Measurements from ENCODE around the gene PEX11G. TPM values are rescaled to one million over a fixed set of nuclear protein-coding genes. Genes with fewer than 3 reads are reported as not detected.

PEX11G gene
- total and polyA plus RNA-seq, 9 of the 15 experiments (the other 6 are each of a cell fraction or from before 2014, with no cell fraction given), result 0.07 to 3.2 (median 0.70) TPM; not detected in 1

GRCh38 chr19:7505682-7506384, 17.0 kb upstream of the PEX11G start (continued):
- TF ChIP-seq SAFB2 (IDR thresholded peaks at IDR 0.05; ENCODE audit: borderline replicate concordance, low read depth, low read length, severe bottlenecking), result no peak
- TF ChIP-seq POLR2AphosphoS2 (IDR thresholded peaks at IDR 0.05; ENCODE audit: low read length), result no peak
- TF ChIP-seq, protein P1, sequence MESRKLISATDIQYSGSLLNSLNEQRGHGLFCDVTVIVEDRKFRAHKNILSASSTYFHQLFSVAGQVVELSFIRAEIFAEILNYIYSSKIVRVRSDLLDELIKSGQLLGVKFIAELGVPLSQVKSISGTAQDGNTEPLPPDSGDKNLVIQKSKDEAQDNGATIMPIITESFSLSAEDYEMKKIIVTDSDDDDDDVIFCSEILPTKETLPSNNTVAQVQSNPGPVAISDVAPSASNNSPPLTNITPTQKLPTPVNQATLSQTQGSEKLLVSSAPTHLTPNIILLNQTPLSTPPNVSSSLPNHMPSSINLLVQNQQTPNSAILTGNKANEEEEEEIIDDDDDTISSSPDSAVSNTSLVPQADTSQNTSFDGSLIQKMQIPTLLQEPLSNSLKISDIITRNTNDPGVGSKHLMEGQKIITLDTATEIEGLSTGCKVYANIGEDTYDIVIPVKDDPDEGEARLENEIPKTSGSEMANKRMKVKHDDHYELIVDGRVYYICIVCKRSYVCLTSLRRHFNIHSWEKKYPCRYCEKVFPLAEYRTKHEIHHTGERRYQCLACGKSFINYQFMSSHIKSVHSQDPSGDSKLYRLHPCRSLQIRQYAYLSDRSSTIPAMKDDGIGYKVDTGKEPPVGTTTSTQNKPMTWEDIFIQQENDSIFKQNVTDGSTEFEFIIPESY (CRISPR knock-in tag; IDR thresholded peaks at IDR 0.05), result peak; percentile 24; the same call in 1 of the 2 replicates
- no peak for TF ChIP-seq NR4A1 (CRISPR knock-in tag; IDR thresholded peaks at IDR 0.05)
- TF ChIP-seq NR4A1 (tag; IDR thresholded peaks at IDR 0.05), result peak; percentile 45; the same call in 1 of the 2 replicates
- TF ChIP-seq, protein P2, sequence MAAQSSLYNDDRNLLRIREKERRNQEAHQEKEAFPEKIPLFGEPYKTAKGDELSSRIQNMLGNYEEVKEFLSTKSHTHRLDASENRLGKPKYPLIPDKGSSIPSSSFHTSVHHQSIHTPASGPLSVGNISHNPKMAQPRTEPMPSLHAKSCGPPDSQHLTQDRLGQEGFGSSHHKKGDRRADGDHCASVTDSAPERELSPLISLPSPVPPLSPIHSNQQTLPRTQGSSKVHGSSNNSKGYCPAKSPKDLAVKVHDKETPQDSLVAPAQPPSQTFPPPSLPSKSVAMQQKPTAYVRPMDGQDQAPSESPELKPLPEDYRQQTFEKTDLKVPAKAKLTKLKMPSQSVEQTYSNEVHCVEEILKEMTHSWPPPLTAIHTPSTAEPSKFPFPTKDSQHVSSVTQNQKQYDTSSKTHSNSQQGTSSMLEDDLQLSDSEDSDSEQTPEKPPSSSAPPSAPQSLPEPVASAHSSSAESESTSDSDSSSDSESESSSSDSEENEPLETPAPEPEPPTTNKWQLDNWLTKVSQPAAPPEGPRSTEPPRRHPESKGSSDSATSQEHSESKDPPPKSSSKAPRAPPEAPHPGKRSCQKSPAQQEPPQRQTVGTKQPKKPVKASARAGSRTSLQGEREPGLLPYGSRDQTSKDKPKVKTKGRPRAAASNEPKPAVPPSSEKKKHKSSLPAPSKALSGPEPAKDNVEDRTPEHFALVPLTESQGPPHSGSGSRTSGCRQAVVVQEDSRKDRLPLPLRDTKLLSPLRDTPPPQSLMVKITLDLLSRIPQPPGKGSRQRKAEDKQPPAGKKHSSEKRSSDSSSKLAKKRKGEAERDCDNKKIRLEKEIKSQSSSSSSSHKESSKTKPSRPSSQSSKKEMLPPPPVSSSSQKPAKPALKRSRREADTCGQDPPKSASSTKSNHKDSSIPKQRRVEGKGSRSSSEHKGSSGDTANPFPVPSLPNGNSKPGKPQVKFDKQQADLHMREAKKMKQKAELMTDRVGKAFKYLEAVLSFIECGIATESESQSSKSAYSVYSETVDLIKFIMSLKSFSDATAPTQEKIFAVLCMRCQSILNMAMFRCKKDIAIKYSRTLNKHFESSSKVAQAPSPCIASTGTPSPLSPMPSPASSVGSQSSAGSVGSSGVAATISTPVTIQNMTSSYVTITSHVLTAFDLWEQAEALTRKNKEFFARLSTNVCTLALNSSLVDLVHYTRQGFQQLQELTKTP (IDR thresholded peaks at IDR 0.05; ENCODE audit: low read depth in 1 of 2, partially characterized antibody in 2 of 2), result no peak
- TF ChIP-seq ELF1 (tag; IDR thresholded peaks at IDR 0.05), result no peak
- TF ChIP-seq, protein P3, sequence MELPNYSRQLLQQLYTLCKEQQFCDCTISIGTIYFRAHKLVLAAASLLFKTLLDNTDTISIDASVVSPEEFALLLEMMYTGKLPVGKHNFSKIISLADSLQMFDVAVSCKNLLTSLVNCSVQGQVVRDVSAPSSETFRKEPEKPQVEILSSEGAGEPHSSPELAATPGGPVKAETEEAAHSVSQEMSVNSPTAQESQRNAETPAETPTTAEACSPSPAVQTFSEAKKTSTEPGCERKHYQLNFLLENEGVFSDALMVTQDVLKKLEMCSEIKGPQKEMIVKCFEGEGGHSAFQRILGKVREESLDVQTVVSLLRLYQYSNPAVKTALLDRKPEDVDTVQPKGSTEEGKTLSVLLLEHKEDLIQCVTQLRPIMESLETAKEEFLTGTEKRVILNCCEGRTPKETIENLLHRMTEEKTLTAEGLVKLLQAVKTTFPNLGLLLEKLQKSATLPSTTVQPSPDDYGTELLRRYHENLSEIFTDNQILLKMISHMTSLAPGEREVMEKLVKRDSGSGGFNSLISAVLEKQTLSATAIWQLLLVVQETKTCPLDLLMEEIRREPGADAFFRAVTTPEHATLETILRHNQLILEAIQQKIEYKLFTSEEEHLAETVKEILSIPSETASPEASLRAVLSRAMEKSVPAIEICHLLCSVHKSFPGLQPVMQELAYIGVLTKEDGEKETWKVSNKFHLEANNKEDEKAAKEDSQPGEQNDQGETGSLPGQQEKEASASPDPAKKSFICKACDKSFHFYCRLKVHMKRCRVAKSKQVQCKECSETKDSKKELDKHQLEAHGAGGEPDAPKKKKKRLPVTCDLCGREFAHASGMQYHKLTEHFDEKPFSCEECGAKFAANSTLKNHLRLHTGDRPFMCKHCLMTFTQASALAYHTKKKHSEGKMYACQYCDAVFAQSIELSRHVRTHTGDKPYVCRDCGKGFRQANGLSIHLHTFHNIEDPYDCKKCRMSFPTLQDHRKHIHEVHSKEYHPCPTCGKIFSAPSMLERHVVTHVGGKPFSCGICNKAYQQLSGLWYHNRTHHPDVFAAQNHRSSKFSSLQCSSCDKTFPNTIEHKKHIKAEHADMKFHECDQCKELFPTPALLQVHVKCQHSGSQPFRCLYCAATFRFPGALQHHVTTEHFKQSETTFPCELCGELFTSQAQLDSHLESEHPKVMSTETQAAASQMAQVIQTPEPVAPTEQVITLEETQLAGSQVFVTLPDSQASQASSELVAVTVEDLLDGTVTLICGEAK (IDR thresholded peaks at IDR 0.05), result no peak
- TF ChIP-seq, protein P3 (CRISPR knock-in tag; IDR thresholded peaks at IDR 0.05), result no peak
- no peak for TF ChIP-seq XRCC5 (IDR thresholded peaks at IDR 0.05; ENCODE audit: low read depth, low read length)
- no peak for TF ChIP-seq U2AF2 (optimal IDR thresholded peaks at IDR 0.05; ENCODE audit: low read depth, low read length)
- no peak for TF ChIP-seq ZNF780A (CRISPR knock-in tag; IDR thresholded peaks at IDR 0.05)
- TF ChIP-seq TAL1 (IDR thresholded peaks at IDR 0.05), result peak; percentile 34

Measured in K562 (cell line).